DOHH2 (cell line): Measurements from ENCODE around the gene CD164.

Experiments
- H3F3A ChIP-seq: fragments of 200-600 bp; sonication (generic), shearing (Covaris generic); 2 replicates; pipeline ENCODE4 v1.6.0; 2016; ENCODE audit warnings: antibody characterized with exemption, mild to moderate bottlenecking; ENCODE audit not compliant: control insufficient read depth, insufficient read depth
- H3K27ac ChIP-seq: fragments of 200-600 bp; sonication (generic); 2 replicates; pipeline ENCODE4 v1.5.1; 2014; ENCODE audit warnings: low read depth, mild to moderate bottlenecking, low read length, moderate library complexity
- H3K27me3 ChIP-seq: fragments of 200-600 bp; sonication (generic); 2 replicates; pipeline ENCODE4 v1.6.1; 2014; ENCODE audit warnings: mild to moderate bottlenecking, low read length, mixed read lengths; ENCODE audit not compliant: control insufficient read depth
- H3K36me3 ChIP-seq: fragments of 200-600 bp; sonication (generic); 2 replicates; pipeline ENCODE4 v1.6.1; 2014; ENCODE audit warnings: mild to moderate bottlenecking, low read length, moderate library complexity, mixed read lengths; ENCODE audit not compliant: control insufficient read depth
- H3K4me1 ChIP-seq: fragments of 200-600 bp; sonication (generic); 2 replicates; pipeline ENCODE4 v1.6.1; 2014; ENCODE audit warnings: mild to moderate bottlenecking, low read length, mixed read lengths; ENCODE audit not compliant: control insufficient read depth
- H3K4me2 ChIP-seq: fragments of 200-600 bp; sonication (generic); 2 replicates; pipeline ENCODE4 v1.6.0; 2014; ENCODE audit warnings: mild to moderate bottlenecking, low read length, moderate library complexity
- H3K4me3 ChIP-seq: fragments of 200-600 bp; sonication (generic); 2 replicates; pipeline ENCODE4 v1.5.1; 2014; ENCODE audit warnings: mild to moderate bottlenecking, low read length, mixed read lengths
- H3K79me2 ChIP-seq: fragments of 200-600 bp; sonication (generic); 2 replicates; pipeline ENCODE4 v1.6.1; 2014; ENCODE audit warnings: mild to moderate bottlenecking, low read length, mixed read lengths; ENCODE audit not compliant: control insufficient read depth
- H3K9me2 ChIP-seq: fragments of 200-600 bp; sonication (generic); replicated peaks from 2 replicates; pipeline ENCODE4 v1.6.1; 2014; ENCODE audit warnings: mild to moderate bottlenecking, low read length, mixed read lengths; ENCODE audit not compliant: control insufficient read depth
- H3K9me3 ChIP-seq: fragments of 200-600 bp; sonication (generic); 2 replicates; pipeline ENCODE4 v1.6.1; 2014; ENCODE audit warnings: antibody characterized with exemption, low read length, mixed read lengths; ENCODE audit not compliant: control insufficient read depth, insufficient read depth
- H4K20me1 ChIP-seq: fragments of 200-600 bp; sonication (generic); 2 replicates; pipeline ENCODE4 v1.6.0; 2014; ENCODE audit warnings: low read depth, mild to moderate bottlenecking, antibody characterized with exemption, low read length, moderate library complexity; ENCODE audit not compliant: control insufficient read depth, insufficient read depth
- EZH2phosphoT487 ChIP-seq: fragments of 200-600 bp; sonication (generic); IDR thresholded peaks from 2 replicates; pipeline ENCODE4 v1.6.1; 2017; ENCODE audit warnings: borderline replicate concordance, mild to moderate bottlenecking, antibody characterized with exemption, low read length, moderate library complexity, mixed read lengths
- TF ChIP-seq, protein P1 (sequence below): fragments of 200-600 bp; sonication (generic); IDR thresholded peaks from one replicate; pipeline ENCODE4 v1.5.1; 2014; ENCODE audit warnings: antibody characterized with exemption, mild to moderate bottlenecking, low read depth, low read length; ENCODE audit not compliant: poor library complexity, severe bottlenecking

CD164 gene

DNA sequence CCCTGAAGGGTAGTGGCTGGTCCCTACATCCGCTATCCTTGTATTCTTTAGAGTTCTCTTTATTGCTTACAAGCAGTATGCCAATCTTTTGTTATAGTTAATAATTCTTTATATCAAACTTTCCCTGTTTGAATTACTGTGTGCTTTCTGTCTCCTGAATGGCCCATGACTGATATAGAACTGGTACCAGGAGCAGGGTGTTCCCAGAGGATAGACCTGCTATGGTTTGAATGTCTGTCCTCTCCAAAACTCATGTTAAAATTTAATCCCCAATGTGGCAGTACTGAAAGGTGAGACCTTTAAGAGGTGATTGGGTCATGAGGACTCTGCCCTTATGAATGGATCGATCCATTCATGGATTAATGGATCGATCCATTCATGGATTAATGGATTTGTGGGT lies 26.0 kb downstream of the CD164 start:
- TF ChIP-seq EZH2phosphoT487 = no peak
- TF ChIP-seq, protein P1, sequence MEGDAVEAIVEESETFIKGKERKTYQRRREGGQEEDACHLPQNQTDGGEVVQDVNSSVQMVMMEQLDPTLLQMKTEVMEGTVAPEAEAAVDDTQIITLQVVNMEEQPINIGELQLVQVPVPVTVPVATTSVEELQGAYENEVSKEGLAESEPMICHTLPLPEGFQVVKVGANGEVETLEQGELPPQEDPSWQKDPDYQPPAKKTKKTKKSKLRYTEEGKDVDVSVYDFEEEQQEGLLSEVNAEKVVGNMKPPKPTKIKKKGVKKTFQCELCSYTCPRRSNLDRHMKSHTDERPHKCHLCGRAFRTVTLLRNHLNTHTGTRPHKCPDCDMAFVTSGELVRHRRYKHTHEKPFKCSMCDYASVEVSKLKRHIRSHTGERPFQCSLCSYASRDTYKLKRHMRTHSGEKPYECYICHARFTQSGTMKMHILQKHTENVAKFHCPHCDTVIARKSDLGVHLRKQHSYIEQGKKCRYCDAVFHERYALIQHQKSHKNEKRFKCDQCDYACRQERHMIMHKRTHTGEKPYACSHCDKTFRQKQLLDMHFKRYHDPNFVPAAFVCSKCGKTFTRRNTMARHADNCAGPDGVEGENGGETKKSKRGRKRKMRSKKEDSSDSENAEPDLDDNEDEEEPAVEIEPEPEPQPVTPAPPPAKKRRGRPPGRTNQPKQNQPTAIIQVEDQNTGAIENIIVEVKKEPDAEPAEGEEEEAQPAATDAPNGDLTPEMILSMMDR = no peak
- Histone ChIP-seq H3K9me2 (no peaks in the 10 kb centered on the region), H3K4me3 (no peak overlapping the region), H4K20me1 (no peaks in the 10 kb centered on the region), H3K27me3 (no peaks in the 10 kb centered on the region), H3K4me1 (no peaks in the 10 kb centered on the region), H3K9me3 (no peaks in the 10 kb centered on the region; the same call in 1 of the 2 replicates), H3K36me3 (peaks cover 24% of the 10 kb centered on the region), H3K27ac (no peak overlapping the region), H3F3A (no peaks in the 10 kb centered on the region), H3K79me2 (no peaks in the 10 kb centered on the region), H3K4me2 (no peak overlapping the region)

DNA sequence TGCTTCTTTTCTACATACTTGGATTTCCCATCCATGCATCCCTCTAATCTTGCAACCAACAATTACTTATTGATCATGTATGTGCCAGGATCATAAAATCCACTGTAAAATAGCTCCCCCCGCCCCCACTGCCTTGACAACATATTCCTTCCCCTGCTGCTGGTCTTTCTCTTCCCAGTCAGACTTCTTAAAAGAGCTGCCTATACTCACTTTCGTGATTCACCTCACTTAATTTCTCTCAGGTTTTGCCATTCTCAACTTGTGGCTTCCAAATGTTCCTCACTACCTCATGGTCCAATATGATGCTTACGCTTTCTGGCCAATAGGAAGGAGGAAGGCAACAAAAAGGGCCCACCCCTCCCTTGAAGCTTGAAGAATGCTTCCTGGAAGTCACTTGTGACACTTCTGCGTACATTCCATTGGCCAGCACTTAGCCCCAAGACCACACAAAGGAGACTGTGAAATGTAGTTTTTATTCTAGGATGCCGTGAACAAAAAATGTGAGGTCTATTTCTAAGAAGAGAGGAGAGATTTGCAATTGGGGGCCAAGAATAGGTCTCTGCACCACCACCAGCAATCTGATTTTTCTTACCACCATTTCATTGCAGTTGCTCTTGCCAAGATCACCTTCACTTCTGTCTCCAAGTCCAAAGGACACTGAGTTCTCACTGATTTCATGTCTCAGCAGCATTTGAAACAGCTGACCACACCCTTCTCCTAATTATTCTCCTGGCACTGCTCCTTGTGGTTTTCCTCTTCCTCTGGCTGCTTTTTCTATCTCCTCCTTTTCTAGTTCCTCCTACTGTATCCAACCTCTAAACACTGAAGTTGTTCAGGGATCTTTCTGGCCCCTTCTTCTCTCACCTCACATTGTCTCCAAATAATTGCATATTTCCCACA lies 30.8 kb downstream of the CD164 start:
- no peaks in the 10 kb centered on the region for H4K20me1 ChIP-seq
- H3K4me2 ChIP-seq = no peak overlapping the region
- H3K27ac ChIP-seq = no peak overlapping the region
- no peaks in the 10 kb centered on the region for H3F3A ChIP-seq
- no peaks in the 10 kb centered on the region for H3K9me2 ChIP-seq
- no peaks in the 10 kb centered on the region; the same call in 1 of the 2 replicates for H3K36me3 ChIP-seq
- no peak overlapping the region for H3K4me3 ChIP-seq
- TF ChIP-seq, protein P1 = no peak
- TF ChIP-seq EZH2phosphoT487 = no peak
- no peaks in the 10 kb centered on the region for H3K27me3 ChIP-seq
- H3K9me3 ChIP-seq = no peaks in the 10 kb centered on the region
- no peaks in the 10 kb centered on the region for H3K79me2 ChIP-seq
- no peaks in the 10 kb centered on the region for H3K4me1 ChIP-seq

DNA sequence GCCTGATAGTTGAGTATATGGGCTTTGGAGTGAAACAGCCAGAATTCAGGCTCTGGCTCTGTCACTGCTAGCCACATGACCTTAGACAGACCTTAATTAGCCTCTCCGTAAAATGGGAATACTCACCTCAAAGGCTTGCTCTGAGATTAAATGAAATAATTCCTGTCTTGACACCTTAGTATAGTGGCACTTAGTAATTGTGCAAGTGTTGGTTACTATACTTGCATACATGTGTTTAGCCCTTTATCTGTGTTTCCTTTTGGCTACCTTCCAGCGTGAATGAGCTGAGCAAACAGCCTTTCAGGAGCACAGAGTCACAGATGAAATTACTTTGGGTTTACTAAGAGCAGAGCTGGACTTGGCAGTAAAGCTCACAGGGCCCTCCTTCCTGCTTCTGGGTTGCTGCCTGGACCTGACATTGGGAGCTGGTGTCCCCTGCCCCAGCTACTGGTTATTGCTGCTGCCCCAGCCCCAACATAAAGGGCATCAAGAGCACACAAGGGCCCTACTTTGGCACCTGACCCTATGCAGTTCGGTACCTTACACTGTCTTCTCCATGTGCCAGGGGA lies 32.8 kb downstream of the CD164 start:
- Histone ChIP-seq H3K27me3 (no peaks in the 10 kb centered on the region), H3K36me3 (no peaks in the 10 kb centered on the region), H3K9me3 (no peaks in the 10 kb centered on the region), H3K4me1 (no peaks in the 10 kb centered on the region), H3K9me2 (no peaks in the 10 kb centered on the region), H3K27ac (no peak overlapping the region), H3K4me2 (no peak overlapping the region), H3K4me3 (no peak overlapping the region), H4K20me1 (no peaks in the 10 kb centered on the region), H3K79me2 (no peaks in the 10 kb centered on the region), H3F3A (no peaks in the 10 kb centered on the region)
- TF ChIP-seq EZH2phosphoT487 = no peak
- TF ChIP-seq, protein P1 = no peak
